Stimulated activated CD8-positive, alpha-beta memory T cell treated with anti-CD3 and anti-CD28 coated beads, Interleukin-7, amount 100 ng/mL, for 4 hours (primary cell): Measurements from ENCODE around the gene NPFFR1.

Experiments
- DNase-seq, 2 donors: peaks; one replicate each; pipeline ENCODE4 v3.0.0-alpha.2; 2020; ENCODE audit warnings: low read depth in 2 of 2

The NPFFR1 gene

DNA sequence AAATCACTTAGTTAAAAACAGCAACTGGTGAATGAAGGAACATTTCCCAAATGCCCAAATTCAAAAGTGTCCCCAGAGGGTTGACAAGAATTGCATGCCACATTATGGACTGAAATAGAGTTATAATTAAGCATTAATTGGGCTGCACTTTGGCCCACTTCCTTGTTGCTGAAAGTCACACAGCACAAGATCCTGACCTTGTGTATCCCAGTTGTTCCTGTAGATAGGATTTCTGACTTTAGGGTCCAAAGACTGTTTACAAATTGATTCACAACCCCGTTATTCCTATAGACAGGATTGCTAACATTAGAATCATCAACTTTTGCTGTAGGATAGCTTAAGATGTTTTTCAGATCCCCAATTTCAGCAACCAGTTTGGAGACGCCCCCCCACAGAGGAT, 31.5 kb upstream of the NPFFR1 start:
- DNase-seq: no peak

GRCh38 chr10:70312972-70313371, 29.2 kb upstream of the NPFFR1 start:
- no peak for DNase-seq

GRCh38 chr10:70312249-70312648, 28.4 kb upstream of the NPFFR1 start:
- no peak for DNase-seq

GRCh38 chr10:70311698-70312097, 27.9 kb upstream of the NPFFR1 start:
- DNase-seq: no peak

- no peak for DNase-seq
Measured at GRCh38 chr10:70309661-70310060, 25.9 kb upstream of the NPFFR1 start.

GRCh38 chr10:70308121-70309060, 24.6 kb upstream of the NPFFR1 start:
- no peak for DNase-seq

DNA sequence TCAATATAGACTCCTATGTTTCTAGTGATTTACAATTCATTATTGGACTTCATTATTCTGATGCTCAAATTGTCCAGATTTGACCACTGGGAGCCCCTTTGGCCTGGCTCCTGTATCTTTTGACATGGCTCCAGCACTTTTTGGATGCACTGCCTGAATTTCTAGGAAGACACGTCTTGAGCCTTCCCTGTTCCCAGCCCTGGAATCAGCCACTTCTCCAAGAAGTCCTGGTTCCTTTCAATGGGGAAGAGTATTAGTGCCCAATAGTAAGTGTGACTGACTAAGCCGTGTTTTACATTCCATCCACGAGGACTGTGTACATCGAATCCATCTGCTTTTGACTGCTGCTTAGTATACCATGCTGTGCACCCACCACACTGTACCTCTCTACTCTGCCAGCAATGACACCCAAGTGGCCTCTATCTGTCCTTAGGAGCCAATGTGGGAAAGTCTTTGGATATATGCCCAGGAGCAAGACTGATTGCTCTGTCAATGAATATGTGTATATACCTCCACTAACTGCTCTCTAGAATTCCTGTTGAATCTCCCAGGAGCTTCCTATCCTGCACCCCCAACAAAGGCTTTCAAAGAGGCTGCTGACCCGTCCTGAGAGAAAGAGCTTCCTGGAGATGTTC, 23.2 kb upstream of the NPFFR1 start:
- no peak for DNase-seq

DNA sequence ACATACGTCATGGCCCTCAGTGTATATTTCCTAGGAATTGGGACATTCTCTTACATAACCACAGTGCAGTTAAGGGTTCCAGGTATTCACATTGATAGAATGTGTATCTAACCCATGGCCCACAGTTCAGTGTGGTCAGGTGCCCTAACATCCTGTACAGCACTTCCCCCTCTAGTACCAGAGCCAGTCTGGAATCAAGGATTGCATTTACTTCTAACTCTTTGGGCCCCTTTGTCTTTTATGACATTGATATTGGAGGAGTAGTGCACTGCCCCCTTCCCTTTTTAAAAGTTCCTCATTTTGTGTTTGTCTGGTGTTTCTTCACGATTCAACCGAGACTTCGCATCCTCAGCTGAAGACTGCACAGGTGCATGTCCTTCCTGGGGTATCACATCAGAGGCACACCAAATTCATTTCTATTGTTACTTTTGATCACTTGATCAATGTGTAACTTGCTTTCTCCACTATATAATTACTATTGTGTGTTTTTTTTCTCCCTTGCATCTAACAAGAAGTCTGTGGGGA, 22.4 kb upstream of the NPFFR1 start:
- DNase-seq: no peak

- no peak for DNase-seq
Measured at GRCh38 chr10:70303730-70304129, 19.9 kb upstream of the NPFFR1 start.

DNA sequence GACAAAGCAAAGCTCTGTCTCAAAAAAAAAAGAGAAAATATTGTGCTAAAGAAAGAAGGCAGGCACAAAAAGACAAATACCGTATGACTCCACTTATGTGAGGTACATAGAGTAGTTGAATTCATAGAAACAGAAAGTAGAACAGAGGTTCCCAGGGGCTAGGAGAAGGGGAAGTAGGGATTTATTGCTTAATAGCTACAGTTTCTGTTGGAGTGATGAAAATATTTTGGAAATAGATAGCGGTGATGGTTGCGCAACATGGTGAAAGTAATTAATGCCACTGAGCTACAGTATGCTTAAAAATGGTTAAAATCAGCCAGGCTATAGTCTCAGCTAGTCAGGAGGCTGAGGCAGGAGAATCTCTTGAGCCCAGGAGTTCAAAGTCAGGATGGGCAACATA, 18.5 kb upstream of the NPFFR1 start:
- DNase-seq: no peak

DNA sequence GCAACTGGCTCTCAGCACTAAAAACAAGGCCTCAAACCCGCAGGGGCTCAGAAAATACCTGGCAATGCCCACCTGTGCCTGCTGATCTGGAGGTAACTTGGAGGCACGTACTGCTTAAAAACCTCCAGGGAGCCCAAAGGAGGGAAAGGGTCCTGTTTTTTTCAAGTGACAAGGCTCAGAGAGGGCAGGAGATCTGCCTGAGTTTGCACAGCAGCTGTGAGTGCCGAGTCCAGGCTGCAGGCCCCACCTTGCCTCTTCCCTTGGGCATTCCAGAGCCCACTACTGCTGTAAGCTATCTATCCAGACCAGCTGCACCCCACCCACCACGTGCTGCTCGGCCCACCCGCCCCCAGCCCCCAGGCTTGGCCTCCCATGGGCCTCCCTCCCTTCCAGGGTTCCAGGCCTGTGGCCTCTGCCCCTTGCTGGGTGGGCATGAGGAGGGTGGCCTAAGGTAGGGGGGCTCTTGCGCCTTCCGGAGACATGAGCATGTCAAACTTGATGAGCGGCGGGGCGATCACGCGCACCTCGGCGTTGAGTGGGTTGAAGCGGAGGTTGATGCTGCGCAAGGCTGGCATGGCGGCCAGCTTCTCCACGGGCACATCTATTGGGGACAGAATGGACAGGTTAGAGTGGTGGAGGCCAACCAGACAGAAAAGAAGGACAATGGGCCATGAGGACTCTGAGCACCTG, 17.2 kb upstream of the NPFFR1 start:
- no peak for DNase-seq

GRCh38 chr10:70300461-70300860, 16.7 kb upstream of the NPFFR1 start:
- DNase-seq: no peak

- no peak for DNase-seq
Measured at GRCh38 chr10:70299876-70300275, 16.1 kb upstream of the NPFFR1 start.

DNA sequence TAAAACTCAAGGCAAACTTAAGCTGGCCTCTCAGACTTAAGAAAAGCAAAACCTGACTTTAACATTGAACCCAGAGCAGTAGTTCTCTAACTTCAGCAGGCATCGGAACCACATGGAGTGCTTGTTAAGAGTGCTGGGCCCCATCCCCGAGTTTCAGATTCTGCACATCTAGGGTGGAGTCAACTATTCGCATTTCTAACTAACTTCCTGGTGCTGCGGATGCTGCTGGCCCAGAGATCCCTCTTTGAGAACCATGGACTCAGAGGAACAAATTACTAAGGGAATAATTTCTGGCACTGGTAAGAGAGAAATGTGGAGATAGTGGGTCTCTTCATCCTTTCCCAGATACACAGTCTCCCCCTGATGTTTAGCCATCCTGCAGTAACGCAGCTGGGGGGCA, 14.6 kb upstream of the NPFFR1 start:
- no peak for DNase-seq

GRCh38 chr10:70297224-70297623, 13.4 kb upstream of the NPFFR1 start:
- DNase-seq: no peak

DNA sequence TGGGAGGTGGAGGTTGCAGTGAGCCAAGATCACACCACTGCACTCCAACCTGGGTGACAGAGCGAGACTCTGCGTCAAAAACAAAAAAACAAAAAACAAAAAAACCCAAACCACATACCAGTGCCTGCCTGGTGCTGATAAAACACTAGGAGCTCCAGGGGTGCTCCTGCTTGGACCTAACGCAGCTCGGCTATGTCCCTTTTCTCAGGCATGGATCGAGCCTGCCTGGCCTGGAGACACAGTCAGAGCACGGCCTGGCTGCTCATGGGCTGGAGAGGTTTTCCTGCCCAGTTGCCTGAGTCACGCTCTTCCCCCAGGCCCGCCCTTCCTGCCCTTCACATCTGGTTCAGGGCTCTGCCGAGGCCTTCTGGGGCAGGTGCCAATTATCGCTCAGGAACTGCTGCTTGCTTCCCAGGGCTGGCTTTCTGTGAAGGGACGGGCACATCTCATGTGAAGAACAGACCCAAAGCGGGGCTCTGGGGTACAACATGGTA, 12.6 kb upstream of the NPFFR1 start:
- DNase-seq: no peak

DNA sequence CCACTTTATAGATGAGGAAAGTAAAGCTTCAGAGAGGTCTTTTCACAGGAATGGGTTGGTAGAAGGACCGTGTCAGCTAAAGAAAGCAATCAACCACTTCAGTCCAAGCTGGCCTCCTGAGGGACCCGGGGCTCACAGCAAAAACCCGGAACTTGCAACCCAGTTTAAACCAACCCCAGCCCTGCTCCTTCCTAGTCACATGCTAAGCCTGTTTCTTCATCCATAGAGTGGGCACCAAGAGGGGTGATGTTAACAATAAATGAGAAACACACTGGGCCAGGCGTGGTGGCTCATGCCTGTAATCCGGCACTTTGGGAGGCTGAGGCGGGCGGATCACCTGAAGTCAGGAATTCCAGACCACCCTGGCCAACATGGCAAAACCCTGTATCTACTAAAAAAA, 12.1 kb upstream of the NPFFR1 start:
- DNase-seq: no peak

GRCh38 chr10:70295321-70295720, 11.5 kb upstream of the NPFFR1 start:
- no peak for DNase-seq

DNA sequence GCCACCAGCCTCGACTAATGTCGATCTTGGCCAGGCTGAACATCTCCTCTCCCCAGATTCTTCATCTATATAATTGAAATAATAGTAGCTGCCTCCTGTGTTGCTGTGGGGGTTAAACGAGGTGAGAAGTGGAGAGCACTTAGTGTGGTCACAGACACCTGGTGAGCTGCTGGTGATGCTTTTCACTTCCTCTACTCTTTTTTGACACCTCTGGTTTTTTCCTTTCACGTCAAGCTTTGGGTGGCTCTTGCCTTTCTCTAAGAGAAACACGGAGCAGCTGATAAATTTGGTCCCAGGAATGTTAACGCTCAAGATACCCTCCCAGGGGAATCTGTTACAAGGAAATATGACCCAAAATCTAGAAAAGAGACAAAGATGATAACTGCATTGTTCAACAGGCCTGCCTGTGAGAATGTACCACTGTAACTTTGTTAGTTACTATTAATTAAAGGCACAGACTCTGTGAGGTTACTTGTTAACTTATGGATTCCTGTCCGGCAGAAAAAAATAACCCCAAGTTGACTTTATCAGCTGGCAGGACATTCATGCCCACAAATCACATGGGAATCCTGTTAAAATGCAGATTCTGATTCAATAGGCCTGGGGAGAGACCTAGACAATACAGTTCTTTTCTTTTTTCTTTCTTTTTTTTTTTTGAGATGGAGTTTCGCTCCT, 9.5 kb upstream of the NPFFR1 start:
- no peak for DNase-seq

- no peak for DNase-seq
Measured at GRCh38 chr10:70292004-70292403, 8.2 kb upstream of the NPFFR1 start.

DNA sequence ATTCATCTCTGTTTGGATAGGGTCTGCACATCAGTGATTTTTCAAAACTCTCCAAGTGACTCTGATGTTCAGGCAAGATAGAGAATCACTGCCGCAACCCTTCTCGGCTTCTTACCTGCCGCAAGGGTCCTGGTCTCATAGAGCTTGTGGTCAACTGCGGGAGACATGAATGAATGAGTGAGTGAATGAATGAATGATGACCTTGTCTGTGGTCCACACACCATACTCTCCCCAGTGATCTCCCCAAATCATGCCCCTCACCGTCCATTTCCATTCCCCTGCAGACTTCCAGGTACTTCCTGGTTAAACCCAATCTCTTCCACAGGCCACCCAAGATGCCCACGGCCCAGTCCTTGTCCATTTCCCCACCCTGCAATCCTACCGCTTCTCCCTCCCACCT, 5.9 kb upstream of the NPFFR1 start:
- no peak for DNase-seq

DNA sequence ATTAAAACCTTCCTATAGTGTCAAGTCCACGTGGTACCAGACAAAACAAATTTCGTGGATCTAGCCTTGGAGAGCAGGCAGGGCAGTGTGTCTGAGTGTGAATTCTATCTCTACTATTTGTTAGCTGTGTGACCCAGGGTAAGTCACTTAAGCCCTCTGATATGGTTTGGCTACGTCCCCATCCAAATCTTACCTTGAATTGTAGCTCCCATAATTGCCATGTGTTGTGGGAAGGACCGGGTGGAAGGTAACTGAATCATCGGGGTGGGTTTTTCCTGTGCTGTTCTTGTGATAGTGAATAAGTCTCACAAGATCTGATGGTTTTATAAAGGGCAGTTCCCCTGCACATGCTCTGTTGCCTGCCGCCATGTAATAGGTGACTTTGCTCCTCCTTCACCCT, 2.8 kb upstream of the NPFFR1 start:
- DNase-seq: no peak
